Brain microvascular endothelial cell (primary cell): ENCODE measurements around the gene RNF166.
A peak's percentile ranks its signal among the peaks of the same experiment; 100 is the strongest.

Experiments
- DNase-seq: peaks from one replicate; pipeline ENCODE4 v3.0.0-alpha.2; 2020
- H3K27ac ChIP-seq: fragments of 250-450 bp; sonication (Bioruptor Pico); 2 replicates; pipeline ENCODE4 v1.5.1; 2020; ENCODE audit warnings: mild to moderate bottlenecking, moderate library complexity
- H3K27me3 ChIP-seq: fragments of 250-450 bp; sonication (Bioruptor Pico); replicated peaks from 2 replicates; pipeline ENCODE4 v1.5.1; 2020; ENCODE audit warnings: mild to moderate bottlenecking
- H3K36me3 ChIP-seq: fragments of 250-450 bp; sonication (Bioruptor Pico); replicated peaks from 2 replicates; pipeline ENCODE4 v1.5.1; 2020; ENCODE audit warnings: mild to moderate bottlenecking
- H3K4me3 ChIP-seq: 2 replicates; pipeline ENCODE4 v1.5.1; 2011; ENCODE audit warnings: low read depth, mild to moderate bottlenecking, control low read depth, low read length, moderate library complexity
- in situ Hi-C: cut with HindIII; loops from 2 replicates; pipeline ENCODE4 v1.10.0; 2017; ENCODE audit warnings: low sequenced_read_pairs, low pct_ligation_motif_present
- TF ChIP-seq, protein P1 (sequence below): IDR thresholded peaks from 2 replicates; pipeline ENCODE4 v1.5.1; 2011; ENCODE audit warnings: low read depth, mild to moderate bottlenecking, moderate library complexity, low read length, control low read depth, inconsistent platforms; ENCODE audit errors: missing control alignments

RNF166 gene

DNA sequence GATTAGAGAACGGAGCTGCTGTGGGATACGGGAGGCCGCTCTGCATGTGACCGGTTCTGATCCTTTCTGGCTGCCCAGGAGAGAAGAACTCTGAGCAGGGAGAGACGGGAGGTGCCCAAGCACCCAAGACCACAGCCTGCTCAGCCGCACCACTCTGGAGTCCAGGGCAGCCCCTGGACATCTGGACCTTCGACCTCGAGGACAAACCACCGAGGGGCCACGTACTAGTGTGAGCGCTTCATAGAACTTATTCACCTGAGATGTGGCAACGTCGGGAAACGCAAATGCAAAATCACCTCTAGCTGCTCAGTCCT, 5.9 kb downstream of the RNF166 start:
- Histone ChIP-seq H3K27ac (no peak overlapping the region), H3K36me3 (peaks cover 25% of the 10 kb centered on the region)

GRCh38 chr16:88699180-88699579, 7.0 kb downstream of the RNF166 start:
- in situ Hi-C loops: no loop called here
- no peak overlapping the region for H3K27ac ChIP-seq
- H3K36me3 ChIP-seq: peaks cover 25% of the 10 kb centered on the region

More for the DNA sequence above, 5.9 kb downstream of the RNF166 start:
- Histone ChIP-seq H3K4me3 (no peak overlapping the region), H3K27me3 (no peaks in the 10 kb centered on the region)
- TF ChIP-seq, protein P1, sequence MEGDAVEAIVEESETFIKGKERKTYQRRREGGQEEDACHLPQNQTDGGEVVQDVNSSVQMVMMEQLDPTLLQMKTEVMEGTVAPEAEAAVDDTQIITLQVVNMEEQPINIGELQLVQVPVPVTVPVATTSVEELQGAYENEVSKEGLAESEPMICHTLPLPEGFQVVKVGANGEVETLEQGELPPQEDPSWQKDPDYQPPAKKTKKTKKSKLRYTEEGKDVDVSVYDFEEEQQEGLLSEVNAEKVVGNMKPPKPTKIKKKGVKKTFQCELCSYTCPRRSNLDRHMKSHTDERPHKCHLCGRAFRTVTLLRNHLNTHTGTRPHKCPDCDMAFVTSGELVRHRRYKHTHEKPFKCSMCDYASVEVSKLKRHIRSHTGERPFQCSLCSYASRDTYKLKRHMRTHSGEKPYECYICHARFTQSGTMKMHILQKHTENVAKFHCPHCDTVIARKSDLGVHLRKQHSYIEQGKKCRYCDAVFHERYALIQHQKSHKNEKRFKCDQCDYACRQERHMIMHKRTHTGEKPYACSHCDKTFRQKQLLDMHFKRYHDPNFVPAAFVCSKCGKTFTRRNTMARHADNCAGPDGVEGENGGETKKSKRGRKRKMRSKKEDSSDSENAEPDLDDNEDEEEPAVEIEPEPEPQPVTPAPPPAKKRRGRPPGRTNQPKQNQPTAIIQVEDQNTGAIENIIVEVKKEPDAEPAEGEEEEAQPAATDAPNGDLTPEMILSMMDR: no peak
- in situ Hi-C loops: no loop called here
- no peak for DNase-seq

GRCh38 chr16:88698646-88699045, 7.6 kb downstream of the RNF166 start:
- H3K27me3 ChIP-seq: no peaks in the 10 kb centered on the region
- H3K36me3 ChIP-seq: peaks cover 25% of the 10 kb centered on the region
- TF ChIP-seq, protein P1: no peak
- no peak overlapping the region for H3K27ac ChIP-seq
- in situ Hi-C loops: no loop called here
- no peak overlapping the region for H3K4me3 ChIP-seq
- no peak for DNase-seq

More at GRCh38 chr16:88699180-88699579, 7.0 kb downstream of the RNF166 start:
- no peak for DNase-seq
- TF ChIP-seq, protein P1: no peak
- Histone ChIP-seq H3K4me3 (no peak overlapping the region), H3K27me3 (no peaks in the 10 kb centered on the region)

DNA sequence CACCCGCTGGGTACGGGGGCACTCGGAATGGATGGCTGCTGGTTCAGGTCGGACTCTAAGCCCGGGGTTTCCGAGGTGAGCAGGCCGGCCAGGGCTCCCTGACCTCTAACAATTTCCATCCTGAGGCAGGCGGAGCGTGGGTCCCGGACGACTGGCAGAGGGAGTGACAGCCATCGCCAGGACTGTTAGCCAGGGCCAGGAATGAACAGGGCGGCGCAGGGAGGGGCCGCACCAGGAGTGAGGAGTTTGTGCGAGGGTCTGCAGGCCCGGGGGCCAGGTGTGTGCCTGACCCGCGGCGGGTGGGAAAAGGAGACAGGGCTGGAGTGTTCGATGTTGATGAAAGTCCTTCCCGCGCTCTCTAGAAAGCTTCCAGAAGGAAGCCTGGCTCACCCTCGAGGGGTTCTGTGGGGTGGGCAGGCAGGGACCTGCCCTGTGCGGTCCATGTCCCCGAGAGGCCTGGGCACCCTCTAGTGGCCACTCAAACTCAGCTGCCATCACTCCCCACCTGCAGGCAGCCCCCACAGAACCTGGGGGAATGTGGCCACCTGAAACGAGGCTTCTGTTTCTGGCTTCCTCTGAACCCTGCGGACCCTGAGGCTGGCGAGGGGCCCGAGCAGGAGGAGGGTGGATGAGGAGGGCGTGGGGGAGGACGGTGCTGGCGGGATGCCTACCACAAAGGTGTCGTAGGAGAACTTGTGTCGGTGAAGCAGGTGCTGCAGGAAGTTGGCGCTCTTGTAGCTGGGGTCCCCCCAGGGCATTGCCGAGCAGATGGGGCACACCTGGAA, 8.2 kb downstream of the RNF166 start:
- H3K27ac ChIP-seq: no peak overlapping the region
- in situ Hi-C loops: no loop called here
- H3K36me3 ChIP-seq: peaks cover 25% of the 10 kb centered on the region
- H3K4me3 ChIP-seq: no peak overlapping the region
- TF ChIP-seq, protein P1: peak; percentile 64
- DNase-seq: no peak
- H3K27me3 ChIP-seq: no peaks in the 10 kb centered on the region

DNA sequence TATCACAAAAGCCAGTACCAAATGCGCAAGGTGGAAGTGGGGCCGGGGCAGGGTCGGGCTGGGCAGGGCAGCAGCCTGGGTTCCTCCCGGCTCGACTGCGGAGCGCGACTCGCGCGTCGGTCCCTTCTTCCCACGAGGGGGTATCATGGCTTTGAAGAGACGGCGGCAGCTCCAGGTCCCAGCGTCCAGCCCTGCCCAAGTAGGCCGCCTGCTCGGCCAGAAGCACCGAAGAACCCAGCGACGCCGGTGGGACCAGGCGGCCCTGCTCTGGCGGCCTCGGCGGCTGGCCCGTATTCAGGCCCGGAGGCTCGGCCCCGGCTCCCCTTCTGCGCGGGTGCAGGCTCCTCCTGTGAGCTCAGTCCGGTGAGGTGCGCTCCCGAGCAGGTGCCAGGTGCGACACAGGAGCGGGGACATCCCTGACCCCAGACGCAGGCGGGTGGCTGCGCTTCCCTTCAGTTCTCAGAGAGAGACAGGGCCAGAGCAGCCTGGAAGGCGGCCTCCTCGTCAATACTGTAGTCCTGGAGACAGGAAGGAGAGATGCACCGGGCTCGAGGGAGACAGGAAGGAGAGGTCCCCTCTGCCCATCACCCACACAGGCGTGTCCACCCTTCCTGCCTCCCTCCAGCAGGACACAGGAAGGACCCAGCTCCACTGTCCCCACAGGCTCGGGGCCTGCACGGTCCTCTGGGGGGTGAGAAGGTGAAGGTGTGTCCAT, 8.9 kb downstream of the RNF166 start:
- H3K4me3 ChIP-seq: no peak overlapping the region
- no peak overlapping the region for H3K27ac ChIP-seq
- peaks cover 25% of the 10 kb centered on the region for H3K36me3 ChIP-seq
- no peak for DNase-seq
- TF ChIP-seq, protein P1: no peak
- no peaks in the 10 kb centered on the region for H3K27me3 ChIP-seq
- in situ Hi-C loops: no loop called here

DNA sequence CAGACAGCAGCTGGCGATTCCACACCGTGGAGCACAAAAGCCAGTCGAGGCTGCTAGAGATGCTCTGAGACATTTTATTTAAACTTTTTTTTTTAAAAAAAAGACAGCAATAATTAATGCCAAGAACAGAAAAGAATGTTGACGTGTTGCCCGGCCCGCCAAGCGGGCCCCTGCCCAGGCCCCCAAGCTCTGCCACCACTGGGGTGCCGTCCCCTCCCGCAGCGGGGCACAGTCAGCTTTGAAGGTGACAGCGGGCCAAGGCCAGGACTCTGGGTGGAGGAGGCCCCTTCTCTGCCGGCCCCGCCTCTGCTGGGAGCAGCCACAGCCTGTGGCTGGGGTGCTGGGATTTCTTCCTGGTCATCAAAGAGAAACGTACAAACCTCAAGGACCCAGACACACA, 9.8 kb downstream of the RNF166 start:
- DNase-seq: no peak
- Histone ChIP-seq H3K4me3 (no peak overlapping the region), H3K27me3 (no peaks in the 10 kb centered on the region), H3K27ac (no peak overlapping the region), H3K36me3 (peaks cover 25% of the 10 kb centered on the region)
- in situ Hi-C loops: no loop called here
- TF ChIP-seq, protein P1: no peak
